IPS DF 4.7 (cell line): Measurements from ENCODE around the gene THRAP3.
"Not testable (repeated sequence)": the region's sequence is repeated elsewhere in the genome, so short reads cannot be mapped to it uniquely, and the experiment has no call there.

Source experiments
- DNase-seq: peaks from one replicate; pipeline ENCODE4 v3.0.0-alpha.2; 2013; ENCODE audit warnings: low spot score; ENCODE audit errors: extremely low read depth

THRAP3 gene

DNA sequence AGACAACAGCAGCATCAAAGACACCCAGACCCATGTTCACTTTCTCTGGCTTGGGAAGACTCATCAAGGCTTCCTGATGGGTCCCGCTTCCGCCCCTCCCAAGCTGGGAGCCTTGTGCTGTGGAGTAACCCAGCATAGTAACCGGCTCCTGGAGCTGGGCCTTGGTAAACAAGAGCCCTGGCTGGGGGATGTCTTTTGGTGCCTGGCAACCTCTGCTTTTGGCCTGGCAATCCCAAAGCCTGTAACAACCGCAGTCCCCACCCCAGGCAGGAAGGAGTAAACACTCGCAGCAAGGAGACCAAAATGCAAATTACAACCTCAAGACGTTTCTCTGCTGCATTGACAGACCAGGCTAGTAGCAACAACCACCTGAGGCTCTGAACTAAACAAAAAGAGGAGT lies 16.9 kb upstream of the THRAP3 start:
- no peak for DNase-seq

GRCh38 chr1:36208978-36209703 lies 15.1 kb upstream of the THRAP3 start:
- no peak for DNase-seq

DNA sequence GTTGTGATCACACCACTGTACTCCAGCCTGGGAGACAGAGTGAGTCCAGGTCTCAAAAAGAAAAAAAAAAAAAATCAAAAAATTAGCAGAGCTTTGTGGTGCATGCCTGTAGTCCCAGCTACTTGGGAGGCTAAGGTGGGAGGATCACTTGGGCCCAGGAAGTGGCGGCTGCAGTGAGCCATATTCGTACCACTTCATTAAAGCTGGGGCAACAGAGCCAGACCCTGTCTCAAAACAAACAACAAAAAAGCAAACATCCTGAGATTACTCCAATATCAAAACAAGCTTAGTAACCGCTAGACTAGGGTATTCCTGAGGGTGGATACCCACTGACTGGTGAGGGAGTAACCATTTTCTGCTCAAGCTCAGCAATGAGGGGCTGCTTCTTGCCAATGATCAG lies 12.9 kb upstream of the THRAP3 start:
- DNase-seq: no peak

DNA sequence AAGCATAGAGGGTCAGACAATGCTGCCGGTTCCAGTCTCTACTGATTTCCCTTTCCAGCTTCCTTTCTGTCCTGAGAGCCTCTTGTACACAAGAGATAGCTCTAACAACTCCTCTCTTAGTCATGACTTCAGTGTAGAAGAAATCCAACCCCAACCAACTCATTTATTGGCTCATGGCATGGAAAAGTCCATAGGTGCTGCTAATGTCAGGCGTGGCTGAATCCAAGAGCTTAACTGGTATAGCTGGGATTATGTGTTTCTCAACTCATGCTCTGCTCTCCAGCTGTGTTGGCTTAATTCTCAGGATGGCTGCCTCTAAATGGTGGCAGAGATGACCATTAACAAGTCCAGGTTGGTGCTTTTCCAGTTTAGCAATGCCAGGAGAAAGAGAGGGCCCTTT lies 12.4 kb upstream of the THRAP3 start:
- DNase-seq: no peak

DNA sequence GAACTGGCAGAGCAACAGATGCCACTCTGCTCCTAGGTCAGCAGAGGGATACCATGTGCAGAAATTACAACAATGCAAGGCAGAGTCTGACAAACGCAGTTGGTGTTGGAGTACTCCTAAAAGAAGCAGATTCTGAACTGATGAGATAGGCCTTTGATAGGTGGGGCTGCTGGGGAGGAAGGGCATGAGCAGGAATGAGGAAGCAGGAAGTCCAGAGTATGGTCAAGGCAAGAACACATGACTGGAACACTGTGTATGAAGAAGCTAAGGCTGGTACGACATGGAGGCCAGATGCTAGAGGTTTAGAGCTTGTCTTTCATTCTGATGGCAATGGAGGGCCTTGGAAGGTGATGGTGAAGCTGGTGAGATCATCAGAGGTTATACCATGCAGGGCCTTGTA lies 11.5 kb upstream of the THRAP3 start:
- no peak for DNase-seq

GRCh38 chr1:36217670-36218069 lies 6.6 kb upstream of the THRAP3 start:
- no peak for DNase-seq

DNA sequence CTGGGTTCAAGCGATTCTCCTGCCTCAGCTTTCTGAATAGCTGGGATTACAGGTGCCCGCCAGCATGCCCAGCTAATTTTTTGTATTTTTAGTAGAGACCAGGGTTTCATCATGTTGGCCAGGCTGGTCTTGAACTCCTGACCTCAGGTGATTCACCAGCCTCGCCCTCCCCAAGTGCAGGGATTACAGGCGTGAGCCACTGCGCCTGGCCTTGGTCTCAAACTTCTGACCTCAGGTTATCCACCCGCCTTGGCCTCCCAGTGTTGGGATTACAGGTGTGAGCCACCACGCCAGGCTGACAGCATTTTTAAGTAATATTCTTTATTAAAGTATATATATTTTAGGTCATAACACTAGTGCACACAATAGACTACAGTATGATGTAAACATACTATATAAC lies 2.3 kb upstream of the THRAP3 start:
- DNase-seq: not testable (repeated sequence)

DNA sequence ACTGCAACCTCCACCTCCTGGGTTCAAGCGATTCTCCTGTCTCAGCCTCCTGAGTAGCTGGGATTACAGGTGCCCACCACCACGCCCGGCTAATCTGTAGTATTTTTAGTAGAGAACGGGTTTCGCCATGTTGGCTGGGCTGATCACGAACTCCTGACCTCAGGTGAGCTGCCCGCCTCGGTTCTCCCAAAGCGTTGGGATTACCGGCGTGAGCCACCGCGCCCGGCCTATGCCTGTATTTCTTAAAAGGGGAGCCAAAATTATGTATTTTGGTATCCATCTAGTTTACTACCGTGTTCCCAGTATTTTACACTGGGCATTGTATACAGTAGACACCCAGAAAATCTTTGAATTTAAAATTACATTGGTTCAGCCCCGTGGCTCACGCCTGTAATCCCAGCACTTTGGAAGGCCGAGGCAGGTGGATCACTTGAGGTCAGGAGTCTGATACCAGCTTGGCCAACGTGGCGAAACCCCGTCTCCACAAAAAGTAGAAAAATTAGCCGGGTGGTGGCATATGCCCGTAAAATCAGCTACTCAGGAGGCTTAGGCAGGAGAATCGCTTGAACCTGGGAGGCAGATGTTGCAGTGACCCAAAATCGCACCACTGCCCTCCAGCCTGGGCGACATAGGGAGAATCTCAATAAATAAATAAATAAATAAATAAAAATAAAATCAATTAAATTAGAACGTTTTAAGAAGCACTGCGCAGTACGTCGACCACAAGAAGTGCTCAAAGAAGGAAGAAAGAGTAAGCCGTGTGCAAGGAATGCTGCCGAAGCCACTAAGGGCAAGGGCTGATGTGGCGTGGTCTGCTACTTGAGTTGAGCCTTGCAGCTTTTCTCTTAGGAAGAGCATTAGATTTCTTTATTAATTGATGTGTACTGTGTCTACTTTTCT lies 1.5 kb upstream of the THRAP3 start:
- no peak for DNase-seq

DNA sequence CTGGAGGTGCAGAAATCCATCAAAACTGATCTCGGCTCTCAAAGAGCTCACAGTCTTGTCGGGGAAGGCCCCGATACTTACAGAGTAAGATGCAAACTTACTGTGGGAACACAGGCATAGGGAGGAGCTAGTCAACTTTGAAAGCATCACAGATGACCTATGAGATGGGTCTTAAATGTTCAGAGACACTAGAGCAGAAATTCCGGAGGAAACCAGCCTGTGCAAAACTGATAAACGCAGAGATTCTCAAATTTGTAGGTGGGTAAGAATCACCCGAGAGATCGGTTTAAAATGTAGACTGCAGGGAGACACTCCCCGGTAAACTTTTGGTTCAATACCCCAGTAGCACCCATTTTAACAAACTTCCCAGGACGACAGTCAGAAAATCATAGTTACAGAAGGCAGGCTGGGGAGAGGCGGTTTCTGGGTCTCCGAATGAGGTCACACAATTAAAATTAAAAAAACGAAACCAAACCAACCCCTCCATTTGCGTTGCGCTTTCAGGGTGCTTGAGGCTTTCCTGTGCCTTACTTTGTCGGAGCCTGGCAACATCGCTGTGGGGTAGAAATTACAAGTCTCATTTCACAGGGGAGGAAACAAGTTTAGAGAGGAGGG lies 755 bp upstream of the THRAP3 start:
- no peak for DNase-seq

DNA sequence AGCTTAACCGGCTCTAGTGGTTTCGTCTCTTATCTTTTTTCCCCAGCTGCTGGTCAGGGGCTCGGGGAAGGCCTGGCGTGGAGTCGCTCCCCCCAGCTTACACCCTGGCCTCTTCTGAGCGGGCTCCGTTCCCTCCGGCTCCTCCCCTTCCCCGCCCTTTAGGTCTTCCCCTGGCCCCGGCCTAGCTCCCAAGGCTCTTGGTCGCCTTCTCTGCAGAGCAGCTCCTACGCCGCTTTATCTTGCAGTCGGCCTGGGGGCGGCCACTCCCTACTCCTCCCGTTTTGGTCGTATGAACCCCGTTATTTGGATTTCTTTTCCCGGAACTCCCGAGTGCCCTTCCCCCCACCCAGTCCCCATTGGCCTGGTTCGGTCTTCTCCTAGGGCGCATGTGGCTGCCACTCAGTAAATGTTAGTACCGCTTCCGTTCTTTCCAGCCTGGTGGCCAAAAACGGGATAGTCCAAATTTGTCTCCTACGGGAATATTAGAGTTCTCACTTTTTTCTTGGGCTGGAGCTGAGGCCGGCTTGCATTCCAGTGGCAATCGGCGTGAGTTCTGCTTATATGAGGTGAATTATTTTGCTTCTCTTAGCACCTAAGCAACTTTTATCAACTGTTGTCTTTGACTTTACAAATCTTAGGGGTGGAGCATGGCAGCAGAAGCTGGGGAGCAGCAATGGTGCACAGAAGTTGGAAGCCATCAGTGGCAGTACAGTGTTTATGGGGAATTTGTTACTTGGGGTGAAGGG lies 467 bp downstream of the THRAP3 start:
- DNase-seq: no peak

GRCh38 chr1:36225283-36225899 lies 1.1 kb downstream of the THRAP3 start:
- DNase-seq: no peak

DNA sequence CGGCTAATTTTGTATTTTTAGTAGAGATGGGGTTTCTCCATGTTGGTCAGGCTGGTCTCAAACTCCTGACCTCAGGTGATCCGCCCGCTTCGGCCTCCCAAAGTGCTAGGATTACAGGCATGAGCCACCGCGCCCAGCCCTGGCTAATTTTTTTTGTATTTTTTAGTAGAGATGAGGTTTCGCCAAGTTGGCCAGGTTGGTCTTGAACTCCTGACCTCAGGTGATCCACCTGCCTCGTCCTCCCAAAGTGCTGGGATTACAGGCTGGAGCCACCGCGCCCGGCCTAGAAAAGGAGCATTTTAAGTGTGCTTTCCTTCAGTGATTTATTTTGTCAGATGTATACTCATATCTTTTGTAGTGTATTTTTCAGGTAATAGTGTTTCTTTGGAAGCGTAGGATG lies 6.0 kb downstream of the THRAP3 start:
- not testable (repeated sequence) for DNase-seq

- DNase-seq: no peak
These were observed 6.9 kb downstream of the THRAP3 start for GRCh38 chr1:36231191-36231590.

DNA sequence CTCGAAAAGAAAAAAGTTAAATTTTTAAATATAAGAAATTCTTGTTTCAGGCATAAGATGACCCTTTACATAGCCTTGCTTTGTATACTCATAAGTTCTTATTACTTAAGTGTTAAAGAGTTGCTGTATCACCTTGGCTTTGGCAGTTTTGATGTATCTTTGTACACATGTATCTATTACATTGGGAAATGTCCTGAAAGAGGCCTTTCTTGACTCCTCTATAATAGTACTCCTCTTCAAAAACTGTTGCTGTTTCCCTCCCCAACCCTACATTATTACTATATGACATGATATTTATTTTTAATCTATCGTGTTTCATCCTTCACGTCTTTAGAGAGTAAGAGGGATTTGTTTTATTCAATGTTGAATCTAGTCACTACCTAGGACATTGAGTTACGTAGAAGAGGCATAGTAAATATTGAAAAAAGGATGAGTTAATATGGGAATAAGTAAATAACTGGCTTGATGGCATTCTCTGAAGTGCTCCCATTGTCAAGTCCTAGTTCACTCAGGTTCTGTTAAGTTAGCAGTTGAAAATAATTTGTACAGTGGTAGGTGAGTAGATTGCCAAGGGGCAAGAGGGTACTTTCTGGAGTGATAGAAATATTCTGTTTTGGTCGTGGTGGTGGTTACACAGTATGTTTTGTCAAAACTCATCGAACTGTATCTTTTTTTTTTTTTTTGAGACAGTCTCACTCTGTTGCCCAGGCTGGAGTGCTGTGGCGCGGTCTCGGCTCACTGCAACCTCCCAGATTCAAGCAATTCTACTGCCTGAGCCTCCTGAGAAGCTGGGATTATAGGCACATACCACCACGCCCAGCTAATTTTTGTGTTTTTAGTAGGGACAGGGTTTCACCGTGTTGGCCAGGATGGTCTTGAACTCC lies 8.2 kb downstream of the THRAP3 start:
- DNase-seq: no peak

GRCh38 chr1:36236302-36236701 lies 12.1 kb downstream of the THRAP3 start:
- no peak for DNase-seq

DNA sequence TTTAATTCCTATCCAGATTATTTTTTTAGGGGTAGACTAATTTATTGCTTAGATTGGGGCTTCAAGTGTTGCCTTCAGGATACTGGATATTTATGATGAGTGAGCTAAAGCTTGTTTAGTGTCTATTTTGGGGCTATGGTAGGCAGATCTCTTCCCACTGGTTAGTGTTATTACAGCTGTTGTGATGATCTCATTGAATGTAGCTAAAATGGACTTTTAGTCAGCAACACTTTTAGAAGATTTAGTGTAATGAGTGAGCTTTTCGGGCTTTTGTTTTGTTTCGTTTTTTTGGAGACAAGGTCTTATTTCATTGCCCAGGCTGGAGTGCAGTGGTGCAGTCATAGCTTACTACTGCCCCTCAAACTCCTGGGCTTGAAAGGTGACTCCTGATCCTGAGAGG lies 14.2 kb downstream of the THRAP3 start:
- no peak for DNase-seq

GRCh38 chr1:36239941-36240637 lies 15.8 kb downstream of the THRAP3 start:
- DNase-seq: no peak

DNA sequence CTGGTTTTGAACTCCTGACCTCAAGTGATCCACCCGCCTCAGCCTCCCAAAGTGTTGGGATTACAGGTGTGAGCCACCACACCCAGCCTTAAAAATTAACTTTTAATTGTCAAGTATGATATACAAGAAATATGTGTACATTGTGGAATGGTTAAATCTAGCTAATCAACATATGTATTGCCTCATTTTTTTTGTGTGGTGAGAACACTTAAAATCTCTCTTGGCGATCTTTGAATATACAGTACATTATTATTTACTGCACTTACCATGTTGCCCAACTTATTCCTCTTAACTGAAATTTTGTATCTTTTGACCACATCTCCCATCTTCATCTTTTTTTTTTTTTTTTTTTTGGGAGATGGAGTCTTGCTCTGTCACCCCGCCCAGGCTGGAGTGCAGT lies 23.3 kb downstream of the THRAP3 start:
- no peak for DNase-seq

DNA sequence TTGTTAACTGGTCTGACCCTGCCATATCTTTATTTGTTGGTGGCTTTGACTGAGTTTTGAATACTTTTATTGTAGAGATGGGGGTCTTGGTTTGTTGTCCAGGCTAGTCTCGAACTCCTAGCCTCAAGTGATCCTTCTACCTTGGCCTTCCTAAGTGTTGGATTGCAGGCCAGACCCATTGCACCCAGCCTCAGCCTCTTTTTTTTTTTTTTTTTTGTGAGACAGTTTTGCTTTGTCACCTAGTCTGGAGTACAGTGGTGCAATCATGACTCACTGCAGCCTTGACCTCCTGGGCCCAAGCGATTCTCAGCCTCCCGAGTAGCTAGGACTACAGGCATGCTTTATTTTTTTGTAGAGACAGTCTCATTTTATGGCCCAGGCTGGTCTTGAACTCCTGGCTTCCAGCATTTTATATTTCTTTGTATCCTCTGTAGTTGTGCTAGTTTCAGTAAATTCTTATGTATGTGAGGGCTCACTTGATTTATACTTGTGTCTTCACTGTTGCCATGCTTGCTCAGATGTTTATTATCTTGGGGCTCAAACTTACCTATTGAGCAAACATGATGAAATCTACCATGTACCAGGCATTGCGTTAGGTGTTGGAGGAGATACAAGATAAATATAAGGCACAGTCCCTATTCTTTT lies 24.1 kb downstream of the THRAP3 start:
- DNase-seq: no peak
